NCI-H748 treated with DMSO at 0.1 percent for 48 hours (cell line): ENCODE results near the gene NANOS3.

Experiments
- DNase-seq: peaks from one replicate; lab custom pipeline; 2025; lab: John Stamatoyannopoulos, UW

Gene NANOS3

DNA sequence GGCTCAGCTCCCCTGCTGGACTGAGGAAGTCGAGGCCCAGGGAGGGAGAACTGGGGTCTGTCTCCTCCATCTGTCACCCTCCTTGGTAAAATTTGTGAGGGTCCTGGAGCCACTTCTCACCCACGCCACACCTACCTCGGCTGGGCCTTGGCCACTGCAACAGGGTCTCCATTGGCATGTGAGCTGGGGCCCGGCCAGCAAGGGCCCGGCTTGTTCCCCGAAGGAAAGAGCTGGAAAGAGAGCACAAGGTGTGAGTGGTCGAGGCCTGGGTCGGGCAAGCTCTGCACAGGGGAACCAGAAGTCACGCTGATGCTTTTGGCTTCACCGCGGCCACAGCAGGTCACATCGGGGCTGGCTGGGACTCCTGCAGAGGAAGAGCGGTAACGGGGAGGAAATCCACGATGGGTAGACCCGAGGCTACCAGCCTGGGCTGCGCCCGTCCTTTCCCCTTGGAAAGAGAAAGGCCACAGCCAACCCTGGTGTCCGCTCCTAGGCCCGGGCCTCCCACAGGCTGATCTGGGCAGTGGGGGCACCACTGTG, 9.0 kb downstream of the NANOS3 start:
- no peak for DNase-seq

DNA sequence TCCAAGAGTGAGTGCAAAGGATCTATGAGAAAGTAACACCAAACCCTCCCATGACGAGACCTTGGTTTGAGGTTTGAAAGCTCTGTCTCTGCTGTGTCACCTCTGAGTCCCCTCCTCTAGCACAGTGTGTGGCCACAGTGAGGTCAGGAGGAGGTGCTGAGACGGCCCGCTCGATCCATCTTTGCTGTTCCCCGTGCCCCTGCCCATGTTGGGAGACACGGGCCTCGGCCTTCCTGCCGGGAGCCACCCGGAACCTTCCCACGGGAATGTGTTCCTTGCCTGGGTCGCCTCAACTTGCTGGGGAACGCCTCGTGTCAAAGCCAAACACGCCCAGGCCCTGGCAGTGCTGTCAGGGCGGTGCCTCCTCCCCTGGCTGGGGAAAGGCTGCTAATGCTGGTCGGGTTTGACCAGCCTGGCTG, 10.1 kb downstream of the NANOS3 start:
- DNase-seq, result no peak

DNA sequence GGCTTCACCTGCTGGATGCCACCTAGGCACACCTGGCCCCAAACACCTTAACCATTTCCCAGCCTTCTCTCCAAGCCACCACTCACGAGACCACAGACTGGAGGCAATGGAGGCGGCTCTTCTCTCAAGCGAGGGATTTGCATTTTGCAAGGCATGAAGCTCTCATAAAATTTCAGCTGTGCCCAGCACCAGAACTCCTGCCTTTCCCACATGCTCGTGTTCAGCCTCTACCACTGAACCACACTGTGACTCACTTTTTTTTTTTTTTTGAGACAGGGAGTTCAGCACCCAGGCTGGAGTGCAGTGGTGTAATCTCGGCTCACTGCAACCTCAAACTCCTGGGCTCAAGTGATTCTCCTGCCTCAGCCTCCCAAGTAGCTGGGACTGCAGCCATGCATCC, 10.6 kb downstream of the NANOS3 start:
- no peak for DNase-seq

GRCh38 chr19:13888281-13888680, 11.3 kb downstream of the NANOS3 start:
- no peak for DNase-seq

- DNase-seq, result no peak
These were observed 13.2 kb downstream of the NANOS3 start for GRCh38 chr19:13890136-13890535.

- no peak for DNase-seq
These were observed 15.9 kb downstream of the NANOS3 start for GRCh38 chr19:13892870-13893269.

GRCh38 chr19:13894552-13894951, 17.6 kb downstream of the NANOS3 start:
- DNase-seq, result no peak

DNA sequence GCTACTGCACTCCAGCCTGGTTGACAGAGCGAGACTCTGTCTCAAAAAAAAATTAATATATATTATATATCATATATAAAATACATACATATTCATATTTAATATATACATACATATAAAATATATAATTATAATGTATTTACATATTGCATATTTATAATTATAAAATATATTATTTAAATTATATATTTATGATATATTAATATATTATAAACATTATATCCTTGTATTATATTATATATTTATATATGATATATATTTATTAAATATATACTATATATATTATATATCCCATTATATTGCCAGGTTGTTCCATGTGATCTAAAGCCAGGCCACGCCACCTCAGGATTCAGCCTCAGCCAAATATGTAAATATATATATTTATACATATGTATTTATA, 19.3 kb downstream of the NANOS3 start:
- no peak for DNase-seq

- DNase-seq, result no peak
These were observed 22.5 kb downstream of the NANOS3 start for GRCh38 chr19:13899393-13899792.

GRCh38 chr19:13899912-13900584, 23.1 kb downstream of the NANOS3 start:
- no peak for DNase-seq

GRCh38 chr19:13902993-13903555, 26.1 kb downstream of the NANOS3 start:
- no peak for DNase-seq

- peak; percentile 63 for DNase-seq
These were observed 28.9 kb downstream of the NANOS3 start, which contains the start of the genes BRME1 and CC2D1A for GRCh38 chr19:13905634-13906520. Gene BRME1, minus strand, starts transcription at chr19:13906117. Its CDS starts 1,225 bp downstream, at chr19:13904892. Gene CC2D1A, plus strand, starts transcription at chr19:13906201. Its CDS starts 241 bp downstream, at chr19:13906442.

- no peak for DNase-seq
These were observed 29.6 kb downstream of the NANOS3 start for GRCh38 chr19:13906521-13906904.

GRCh38 chr19:13906910-13907309, 30.0 kb downstream of the NANOS3 start:
- DNase-seq, result no peak

DNA sequence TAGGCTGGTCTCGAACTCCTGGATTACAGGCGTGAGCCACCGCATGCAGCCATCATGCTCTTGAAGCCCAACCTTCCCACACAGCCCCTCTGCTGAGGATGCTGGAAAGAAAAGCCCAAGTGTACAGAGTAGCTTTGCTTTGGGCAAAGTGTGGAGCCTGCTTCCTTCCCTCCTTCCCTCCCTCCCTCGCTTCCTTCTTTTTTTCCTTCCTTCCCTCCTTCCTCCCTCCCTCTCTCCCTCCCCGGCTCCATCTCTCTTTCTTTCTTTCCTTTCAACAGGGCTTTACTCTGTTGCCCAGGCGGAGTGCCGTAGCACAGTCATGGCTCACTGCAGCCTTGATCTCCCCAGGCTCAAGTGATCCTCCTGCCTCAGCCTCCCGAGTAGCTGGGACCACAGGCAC, 31.7 kb downstream of the NANOS3 start:
- no peak for DNase-seq

- no peak for DNase-seq
These were observed 32.5 kb downstream of the NANOS3 start for GRCh38 chr19:13909430-13909829.

GRCh38 chr19:13913352-13913751, 36.4 kb downstream of the NANOS3 start:
- DNase-seq, result no peak

GRCh38 chr19:13914777-13915176, 37.8 kb downstream of the NANOS3 start:
- no peak for DNase-seq

- DNase-seq, result no peak
These were observed 41.0 kb downstream of the NANOS3 start for GRCh38 chr19:13917888-13918406.

- DNase-seq, result no peak
These were observed 41.9 kb downstream of the NANOS3 start for GRCh38 chr19:13918726-13919411.

- no peak for DNase-seq
These were observed 43.6 kb downstream of the NANOS3 start for GRCh38 chr19:13920524-13920923.
